Liver (tissue), 3 donors: ENCODE data around the gene NSL1.

ENCODE experiments used
- EGR1 ChIP-seq, 2 donors: IDR thresholded peaks; 2 replicates each; pipeline ENCODE4 v1.6.1; 2016 to 2018; ENCODE audit warnings: antibody characterized with exemption in 2 of 2, low read depth in 2 of 2
- FOXA1 ChIP-seq: IDR thresholded peaks from 2 replicates; pipeline ENCODE4 v1.6.1; 2016; ENCODE audit warnings: antibody characterized with exemption
- GABPA ChIP-seq, 2 donors: IDR thresholded peaks in 1 of 2; conservative IDR thresholded peaks in 1 of 2; 2 replicates each; pipeline ENCODE4 v1.6.1; 2016; ENCODE audit warnings: antibody characterized with exemption in 2 of 2, mild to moderate bottlenecking in 1 of 2, moderate library complexity in 1 of 2
- HNF4A ChIP-seq, 2 donors: conservative IDR thresholded peaks; 2 replicates each; pipeline ENCODE4 v1.6.1; 2016; ENCODE audit warnings: antibody characterized with exemption in 2 of 2, mild to moderate bottlenecking in 2 of 2
- JUND ChIP-seq, 2 donors: IDR thresholded peaks; 2 replicates each; pipeline ENCODE4 v1.6.1; 2016; ENCODE audit warnings: antibody characterized with exemption in 2 of 2
- MAX ChIP-seq: IDR thresholded peaks from 2 replicates; pipeline ENCODE4 v1.6.1; 2016; ENCODE audit warnings: antibody characterized with exemption
- RAD21 ChIP-seq, 2 donors: IDR thresholded peaks; 2 replicates each; pipeline ENCODE4 v1.6.1; 2016; ENCODE audit warnings: antibody characterized with exemption in 2 of 2, mild to moderate bottlenecking in 2 of 2
- RXRA ChIP-seq, 2 donors: IDR thresholded peaks; 2 replicates each; pipeline ENCODE4 v1.6.1; 2017 to 2018; ENCODE audit warnings: antibody characterized with exemption in 2 of 2, mild to moderate bottlenecking in 1 of 2
- SP1 ChIP-seq: IDR thresholded peaks from 2 replicates; pipeline ENCODE4 v1.6.1; 2018; ENCODE audit warnings: antibody characterized with exemption, mild to moderate bottlenecking
- TAF1 ChIP-seq: conservative IDR thresholded peaks from 2 replicates; pipeline ENCODE4 v1.6.1; 2016; ENCODE audit warnings: antibody characterized with exemption, mild to moderate bottlenecking
- YY1 ChIP-seq: IDR thresholded peaks from 2 replicates; pipeline ENCODE4 v1.6.1; 2016; ENCODE audit warnings: antibody characterized with exemption, mild to moderate bottlenecking
- ZBTB33 ChIP-seq: IDR thresholded peaks from 2 replicates; pipeline ENCODE4 v1.6.1; 2016; ENCODE audit warnings: antibody characterized with exemption
- TF ChIP-seq, protein P1 (sequence below): fragments of 150-350 bp; IDR thresholded peaks from 2 replicates; pipeline ENCODE4 v1.5.1; 2017; ENCODE audit warnings: improper control_type of control experiment, low read depth, low read length; ENCODE audit not compliant: missing input control
- donor health status: healthy.
- donor health status: healthy.

DNA sequence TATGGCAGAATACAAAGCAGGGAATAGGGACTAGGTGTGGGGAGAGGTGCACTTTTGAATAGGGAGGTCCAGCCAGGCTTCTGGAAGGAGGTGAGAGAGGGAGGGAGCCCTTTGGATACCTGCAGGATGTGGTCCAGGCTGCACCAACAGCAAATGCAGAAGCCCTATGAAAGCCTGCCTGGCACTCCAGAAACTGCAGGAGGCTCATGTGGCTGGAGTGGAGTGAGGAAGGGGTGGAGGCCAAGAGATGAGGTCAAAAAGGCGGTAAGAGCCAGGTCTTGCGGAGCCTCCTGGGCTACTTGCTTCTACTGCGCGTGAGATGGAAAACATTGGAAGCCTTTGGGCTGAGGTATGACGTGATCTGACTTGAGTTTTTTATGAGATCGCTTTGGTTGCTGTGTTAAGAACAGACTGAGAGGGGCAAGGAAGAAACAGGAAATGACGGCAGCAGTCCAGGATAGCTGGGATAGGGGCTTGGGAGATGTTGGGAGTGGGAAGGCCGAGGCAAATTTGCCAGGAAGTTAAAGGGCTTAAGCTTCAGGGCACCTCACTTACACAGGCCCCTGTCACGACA lies 87.5 kb downstream of the NSL1 start:
- no peak for TF ChIP-seq HNF4A (conservative IDR thresholded peaks at IDR 0.05)
- TF ChIP-seq, protein P1, sequence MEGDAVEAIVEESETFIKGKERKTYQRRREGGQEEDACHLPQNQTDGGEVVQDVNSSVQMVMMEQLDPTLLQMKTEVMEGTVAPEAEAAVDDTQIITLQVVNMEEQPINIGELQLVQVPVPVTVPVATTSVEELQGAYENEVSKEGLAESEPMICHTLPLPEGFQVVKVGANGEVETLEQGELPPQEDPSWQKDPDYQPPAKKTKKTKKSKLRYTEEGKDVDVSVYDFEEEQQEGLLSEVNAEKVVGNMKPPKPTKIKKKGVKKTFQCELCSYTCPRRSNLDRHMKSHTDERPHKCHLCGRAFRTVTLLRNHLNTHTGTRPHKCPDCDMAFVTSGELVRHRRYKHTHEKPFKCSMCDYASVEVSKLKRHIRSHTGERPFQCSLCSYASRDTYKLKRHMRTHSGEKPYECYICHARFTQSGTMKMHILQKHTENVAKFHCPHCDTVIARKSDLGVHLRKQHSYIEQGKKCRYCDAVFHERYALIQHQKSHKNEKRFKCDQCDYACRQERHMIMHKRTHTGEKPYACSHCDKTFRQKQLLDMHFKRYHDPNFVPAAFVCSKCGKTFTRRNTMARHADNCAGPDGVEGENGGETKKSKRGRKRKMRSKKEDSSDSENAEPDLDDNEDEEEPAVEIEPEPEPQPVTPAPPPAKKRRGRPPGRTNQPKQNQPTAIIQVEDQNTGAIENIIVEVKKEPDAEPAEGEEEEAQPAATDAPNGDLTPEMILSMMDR = no peak
- no peak for TF ChIP-seq YY1
- TF ChIP-seq EGR1 (IDR thresholded peaks at IDR 0.05; ENCODE audit: low read depth in 2 of 2) = no peak
- no peak for TF ChIP-seq MAX
- TF ChIP-seq RAD21 (IDR thresholded peaks at IDR 0.05) = no peak
- TF ChIP-seq GABPA (IDR thresholded peaks at IDR 0.05 in 1 of 2, conservative IDR thresholded peaks at IDR 0.05 in 1 of 2) = no peak
- TF ChIP-seq TAF1 = no peak
- TF ChIP-seq ZBTB33 = no peak
- TF ChIP-seq JUND (IDR thresholded peaks at IDR 0.05) = no peak
- TF ChIP-seq SP1 = no peak
- TF ChIP-seq FOXA1 = no peak
- no peak for TF ChIP-seq RXRA (IDR thresholded peaks at IDR 0.05)
